Heart right ventricle (tissue), 16 donors: Measurements from ENCODE around the gene RFTN1. TPM values are rescaled to one million over a fixed set of nuclear protein-coding genes. Genes with fewer than 3 reads are reported as not detected.

ENCODE experiments used
- ATAC-seq, 8 donors: fragments of 200-7000 bp; cut with Tn5 transposase; one replicate each; pipeline ENCODE4 v1.9.1; 2020; ENCODE audit warnings: mild to moderate bottlenecking in 8 of 8, moderate library complexity in 8 of 8, moderate number of reproducible peaks in 1 of 8
- DNase-seq, 2 donors: peaks; one replicate each; pipeline ENCODE4 v3.0.0-alpha.2; 2020
- H3K27ac ChIP-seq, 10 donors: fragments of 200-600 bp; sonication (generic) in 2 of 10; one replicate each; pipeline versions ENCODE4 v1.5.0 to v1.8.0; 2020 to 2022; ENCODE audit warnings: mild to moderate bottlenecking in 3 of 10
- H3K27me3 ChIP-seq, 7 donors: fragments of 200-600 bp; one replicate each; pipeline ENCODE4 v1.8.0; 2021 to 2022; ENCODE audit warnings: mild to moderate bottlenecking in 2 of 7
- H3K36me3 ChIP-seq, 9 donors: fragments of 200-600 bp; sonication (generic) in 1 of 9; one replicate each; pipeline versions ENCODE4 v1.5.0 to v1.8.0; 2020 to 2022; ENCODE audit warnings: mild to moderate bottlenecking in 2 of 9
- H3K4me1 ChIP-seq, 9 donors: fragments of 200-600 bp; sonication (generic) in 1 of 9; one replicate each; pipeline versions ENCODE4 v1.5.0 to v1.8.0; 2020 to 2022; ENCODE audit warnings: mild to moderate bottlenecking in 4 of 9
- H3K4me3 ChIP-seq, 10 donors: fragments of 200-600 bp; sonication (generic) in 2 of 10; one replicate each; pipeline versions ENCODE4 v1.5.0 to v1.8.0; 2020 to 2022; ENCODE audit warnings: mild to moderate bottlenecking in 7 of 10, moderate library complexity in 2 of 10
- H3K9me3 ChIP-seq, 11 donors: fragments of 200-600 bp in 10 of 11; sonication (generic) in 2 of 11; one replicate each; pipeline versions ENCODE4 v1.5.0 to v1.8.0; 2013 to 2022; ENCODE audit warnings: mild to moderate bottlenecking in 2 of 11, control low read depth in 1 of 11, moderate library complexity in 1 of 11
- WGBS, 2 donors: extraction: QIAGEN DNeasy Blood & Tissue Kit; methylation state at CpG; one replicate each; pipeline ENCODE4 v1.1.7; 2013; ENCODE audit warnings: inconsistent platforms in 1 of 2; 5-methylcytosine and 5-hydroxymethylcytosine counted together
- intact Hi-C, 10 donors: fragments of 100-400 bp; cut with DNase I; formaldehyde crosslinking; loops; one replicate each; pipeline versions ENCODE4 v1.11.1 to v1.14.2; 2022
- polyA plus RNA-seq, 2 donors: library from polyadenylated mRNA; stranded (reverse); fragments of 200-250 nt; gene quantifications; one replicate each; pipeline ENCODE4 v1.2.3, GENCODE V29; 2013
- total RNA-seq, 10 donors: library from RNA; stranded (reverse); fragmentation: NEBNext Ultra II Directional in 3 of 10; extraction: Animal tissue kit (Norgen Biotek cat#: 25700) in 3 of 10; gene quantifications; one replicate each; pipeline versions ENCODE4 v1.2.1 to v1.2.4, GENCODE V29; 2021 to 2023
- TF ChIP-seq, protein P1 (sequence below), 9 donors: fragments of 200-600 bp; sonication (generic) in 2 of 9; IDR thresholded peaks; one replicate each; pipeline versions ENCODE4 v1.5.0 to v1.8.0; 2021 to 2022; ENCODE audit warnings: antibody characterized with exemption in 9 of 9, mild to moderate bottlenecking in 5 of 9, moderate library complexity in 1 of 9
- donor health status: Arrhythmogenic right ventricular cardiomyopathy.
- donor health status: ischemic (EF 13 %, LVEDD 7.1; RV severe dilation, severe dysfunction).
- donor health status: healthy with polysubstance abuse.
- donor health status: DM: no; HTN: yes; CAD: no.
- donor health status: DM: no; HTN: no; CAD: no.
- donor health status: ischemic (EF 25% LVEDD 6.9; RV normal size, moderate dysfunction).
- donor health status: ischemic (EF 25% LVEDD 5.7; RV mildly dilated, moderate dysfunction).
- donor health status: healthy.
- donor health status: DM: yes; HTN: yes; CAD: no.
- donor health status: Ischemic cardiomyopathy.
- donor health status: ischemic (EF 35%, LVEDD 5.7; RV mildly dilated, moderate dysfunction).
- donor health status: nonischemic (EF 11% LVEDD 7.7; RV severe dilation, severe dysfunction).
- donor health status: DM: yes; HTN: yes; CAD: no.
- donor health status: PGD.
- donor health status: ischemic (EF 29% LVEDD 5.4; RV normal size, mild dysfunction).
- donor health status: nonischemic (EF 23%, LVEDD 6.1; RV moderate dilation, normal function).

Gene RFTN1
- total and polyA plus RNA-seq, 12 donors, result 17.4 to 32.2 (median 24.0) TPM

DNA sequence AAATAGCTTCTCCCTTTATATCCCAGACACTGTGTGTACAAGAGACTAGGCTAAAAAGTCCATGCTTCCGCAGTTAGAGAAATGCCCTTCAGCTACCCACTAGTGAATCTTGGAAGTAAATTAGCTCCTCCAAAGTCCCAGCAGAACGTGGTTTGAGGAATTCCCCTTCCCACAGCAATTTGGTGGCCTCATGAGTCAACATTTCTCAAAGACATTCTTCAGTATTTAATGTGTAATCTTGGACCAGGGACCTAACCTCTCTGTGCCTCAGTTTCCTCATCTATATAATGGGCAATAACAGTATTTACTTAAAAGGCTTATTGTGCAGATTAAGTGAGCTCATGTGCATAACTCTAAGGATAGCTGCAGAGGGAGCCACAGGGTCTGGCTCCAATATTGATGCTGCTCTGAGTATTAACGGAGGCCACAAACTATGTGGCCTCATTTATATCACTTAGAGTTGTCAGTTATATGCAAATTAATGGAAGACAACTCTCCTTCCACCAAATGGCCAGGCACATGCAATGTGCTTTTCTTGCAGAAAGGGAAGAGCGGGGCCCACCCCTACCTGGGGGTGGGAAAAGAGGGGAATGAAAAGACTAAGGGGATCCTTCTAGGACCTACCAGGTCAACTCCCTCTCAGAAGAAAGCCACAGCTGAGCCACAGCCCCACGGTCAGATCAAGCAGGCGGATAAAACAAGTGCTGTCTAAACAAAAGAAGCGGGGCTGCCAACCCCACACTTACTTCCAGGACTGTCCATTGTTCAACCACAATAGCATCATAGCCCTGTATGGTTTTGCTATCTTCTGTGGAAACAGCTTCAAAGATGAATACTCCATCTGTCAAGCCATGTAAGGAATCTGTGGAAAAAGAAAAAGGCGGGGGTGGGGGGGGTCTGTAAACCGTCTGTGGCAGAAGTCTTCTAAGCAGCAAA is 156.0 kb downstream of the RFTN1 start:
- peaks cover 0 to 4% (median 0%) of the 10 kb centered on the region in 11 donors for H3K9me3 ChIP-seq
- no peak overlapping the region for H3K4me3 ChIP-seq
- peak overlapping the region in 5 of 10 donors; percentile 19 to 73 (median 55) for H3K27ac ChIP-seq
- no peaks in the 10 kb centered on the region for H3K27me3 ChIP-seq
- DNase-seq (peak in 1 of 2 donors; percentile 48), ATAC-seq (peak; percentile 51 to 85 (median 64))
- H3K36me3 ChIP-seq, result peaks cover 0 to 71% (median 0%) of the 10 kb centered on the region in 9 donors
- TF ChIP-seq, protein P1, sequence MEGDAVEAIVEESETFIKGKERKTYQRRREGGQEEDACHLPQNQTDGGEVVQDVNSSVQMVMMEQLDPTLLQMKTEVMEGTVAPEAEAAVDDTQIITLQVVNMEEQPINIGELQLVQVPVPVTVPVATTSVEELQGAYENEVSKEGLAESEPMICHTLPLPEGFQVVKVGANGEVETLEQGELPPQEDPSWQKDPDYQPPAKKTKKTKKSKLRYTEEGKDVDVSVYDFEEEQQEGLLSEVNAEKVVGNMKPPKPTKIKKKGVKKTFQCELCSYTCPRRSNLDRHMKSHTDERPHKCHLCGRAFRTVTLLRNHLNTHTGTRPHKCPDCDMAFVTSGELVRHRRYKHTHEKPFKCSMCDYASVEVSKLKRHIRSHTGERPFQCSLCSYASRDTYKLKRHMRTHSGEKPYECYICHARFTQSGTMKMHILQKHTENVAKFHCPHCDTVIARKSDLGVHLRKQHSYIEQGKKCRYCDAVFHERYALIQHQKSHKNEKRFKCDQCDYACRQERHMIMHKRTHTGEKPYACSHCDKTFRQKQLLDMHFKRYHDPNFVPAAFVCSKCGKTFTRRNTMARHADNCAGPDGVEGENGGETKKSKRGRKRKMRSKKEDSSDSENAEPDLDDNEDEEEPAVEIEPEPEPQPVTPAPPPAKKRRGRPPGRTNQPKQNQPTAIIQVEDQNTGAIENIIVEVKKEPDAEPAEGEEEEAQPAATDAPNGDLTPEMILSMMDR (IDR thresholded peaks at IDR 0.05), result peak in 1 of 9 donors; percentile 22
- H3K4me1 ChIP-seq, result peaks cover 0 to 59% (median 30%) of the 10 kb centered on the region in 9 donors
- 68 to 81% methylated on average over 9 of the region's 9 CpGs for WGBS, 2 donors
- intact Hi-C loops, result loop anchor here in 1 of 10 donors (5.0 kb wide), 1 partner anchor 45 kb away; no protein-coding TSS in a partner anchor

DNA sequence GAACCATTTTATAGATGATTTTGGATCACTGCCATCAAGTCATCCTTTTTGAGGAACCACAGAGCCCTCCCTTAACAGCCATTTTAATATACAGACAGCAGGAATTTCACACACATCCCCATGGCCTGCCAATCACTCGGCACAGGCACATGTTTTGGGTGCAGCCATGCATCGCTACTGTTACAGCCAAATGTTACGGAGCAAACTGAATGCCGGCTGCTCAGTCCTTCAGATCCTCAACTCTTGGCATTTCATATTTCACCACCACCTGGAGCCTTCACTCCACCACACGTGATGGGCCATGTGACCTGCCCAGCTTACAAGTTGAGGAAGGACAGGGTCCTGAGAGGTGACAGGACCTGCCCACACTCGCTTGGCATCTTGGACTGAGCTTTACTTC is 157.7 kb downstream of the RFTN1 start:
- H3K4me1 ChIP-seq, result peaks cover 0 to 51% (median 25%) of the 10 kb centered on the region in 9 donors
- H3K36me3 ChIP-seq, result peaks cover 0 to 65% (median 0%) of the 10 kb centered on the region in 9 donors
- DNase-seq (no peak), ATAC-seq (no peak)
- peaks cover 0 to 4% (median 0%) of the 10 kb centered on the region in 11 donors for H3K9me3 ChIP-seq
- H3K27ac ChIP-seq, result no peak overlapping the region
- no peaks in the 10 kb centered on the region for H3K27me3 ChIP-seq
- no peak overlapping the region for H3K4me3 ChIP-seq
- 83 to 93% methylated on average over 6 of the region's 6 CpGs for WGBS, 2 donors
- TF ChIP-seq, protein P1 (IDR thresholded peaks at IDR 0.05), result no peak
- intact Hi-C loops, result loop anchor here in 1 of 10 donors (5.0 kb wide), 1 partner anchor 44 kb away; no protein-coding TSS in a partner anchor

DNA sequence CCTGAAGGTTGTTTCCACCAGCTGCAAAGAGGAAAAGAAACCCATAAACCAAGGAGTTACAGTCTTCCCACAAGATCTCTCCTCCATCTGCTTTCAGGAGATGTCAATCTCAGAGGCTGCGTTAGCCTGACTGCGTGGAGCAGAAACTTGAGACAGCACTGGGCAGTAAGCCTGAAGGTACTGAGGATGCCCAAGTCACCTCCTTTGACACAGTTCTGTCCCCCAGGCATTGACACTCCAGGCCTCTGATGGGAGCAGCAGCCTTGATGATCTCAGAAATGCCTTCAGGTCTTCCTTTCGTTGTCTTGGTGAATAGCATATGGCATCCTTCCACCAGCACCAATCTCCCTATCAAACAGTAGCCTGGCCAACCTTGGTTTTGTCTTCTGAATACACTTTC is 159.2 kb downstream of the RFTN1 start:
- no peak overlapping the region for H3K27ac ChIP-seq
- H3K36me3 ChIP-seq, result peaks cover 0 to 74% (median 0%) of the 10 kb centered on the region in 9 donors
- H3K27me3 ChIP-seq, result no peaks in the 10 kb centered on the region
- intact Hi-C loops, result no loop called here
- ATAC-seq (no peak), DNase-seq (no peak)
- peaks cover 0 to 44% (median 27%) of the 10 kb centered on the region in 9 donors for H3K4me1 ChIP-seq
- peaks cover 0 to under 1% (median 0%) of the 10 kb centered on the region in 11 donors for H3K9me3 ChIP-seq
- 96 to 100% methylated on average over 3 of the region's 3 CpGs for WGBS, 2 donors
- TF ChIP-seq, protein P1 (IDR thresholded peaks at IDR 0.05), result no peak
- H3K4me3 ChIP-seq, result no peak overlapping the region

DNA sequence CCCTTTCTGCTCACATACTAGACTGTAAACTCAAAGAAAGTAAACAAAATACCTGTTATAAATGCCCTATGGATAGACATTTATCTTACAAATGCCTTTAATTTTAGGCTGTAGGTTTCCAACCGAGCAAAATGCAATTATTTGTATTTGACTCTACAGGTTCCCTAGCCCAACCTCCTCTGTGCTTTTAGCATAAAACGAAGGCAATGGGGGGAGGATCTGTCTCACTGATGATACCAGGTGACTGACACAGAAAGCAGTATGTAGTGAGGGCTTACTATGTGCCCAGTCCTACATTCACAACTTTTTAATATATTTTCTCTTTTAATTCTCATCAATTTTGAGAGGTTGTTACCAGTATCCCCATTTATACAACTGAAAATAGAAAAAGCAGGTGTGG is 161.1 kb downstream of the RFTN1 start:
- ATAC-seq (no peak), DNase-seq (no peak)
- 83 to 85% methylated on average over 2 of the region's 2 CpGs for WGBS, 2 donors
- H3K27me3 ChIP-seq, result no peaks in the 10 kb centered on the region
- intact Hi-C loops, result no loop called here
- H3K27ac ChIP-seq, result no peak overlapping the region
- no peak overlapping the region for H3K4me3 ChIP-seq
- no peaks in the 10 kb centered on the region for H3K9me3 ChIP-seq
- H3K4me1 ChIP-seq, result peaks cover 0 to 27% (median 14%) of the 10 kb centered on the region in 9 donors
- TF ChIP-seq, protein P1 (IDR thresholded peaks at IDR 0.05), result no peak
- peaks cover 0 to 83% (median 0%) of the 10 kb centered on the region in 9 donors for H3K36me3 ChIP-seq
